SK-N-SH treated with all-trans-retinoic acid at 6 μM for 48 hours (cell line): ENCODE results near the gene CYS1.
"Not testable (repeated sequence)": the region's sequence is repeated elsewhere in the genome, so short reads cannot be mapped to it uniquely, and the experiment has no call there.

Experiments
- ATAC-seq: fragments of 200-7000 bp; cut with Tn5 transposase; 3 replicates; pipeline ENCODE4 v1.9.1; 2020; ENCODE audit warnings: mild to moderate bottlenecking, moderate library complexity
- ARNTL ChIP-seq: fragments of 450-650 bp; formaldehyde crosslinking; IDR thresholded peaks from 2 replicates; pipeline ENCODE4 v1.5.0; 2020; ENCODE audit warnings: low read depth, mild to moderate bottlenecking, moderate library complexity, borderline replicate concordance
- BACH2 ChIP-seq: fragments of 250-450 bp; sonication (Bioruptor Pico); IDR thresholded peaks from 2 replicates; pipeline ENCODE4 v1.9.0; 2021; ENCODE audit warnings: mild to moderate bottlenecking, borderline replicate concordance
- CREB5 ChIP-seq: fragments of 250-450 bp; sonication (Bioruptor Pico); IDR thresholded peaks from 2 replicates; pipeline ENCODE4 v1.5.1; 2020; ENCODE audit warnings: low read depth, mild to moderate bottlenecking, moderate library complexity
- CSDC2 ChIP-seq: fragments of 250-450 bp; sonication (Bioruptor Pico); IDR thresholded peaks from 2 replicates; pipeline ENCODE4 v1.5.0; 2020; ENCODE audit warnings: mild to moderate bottlenecking, moderate library complexity
- CSRNP3 ChIP-seq: fragments of 250-450 bp; sonication (Bioruptor Pico); IDR thresholded peaks from 2 replicates; pipeline ENCODE4 v1.5.1; 2021; ENCODE audit warnings: mild to moderate bottlenecking, moderate library complexity
- ESRRG ChIP-seq: fragments of 250-450 bp; sonication (Bioruptor Pico); IDR thresholded peaks from 2 replicates; pipeline ENCODE4 v1.6.1; 2021; ENCODE audit warnings: mild to moderate bottlenecking
- GLIS3 ChIP-seq: fragments of 250-450 bp; sonication (Bioruptor Pico); IDR thresholded peaks from 2 replicates; pipeline ENCODE4 v1.5.0; 2020; ENCODE audit warnings: mild to moderate bottlenecking, moderate library complexity
- ISL1 ChIP-seq: fragments of 250-450 bp; sonication (Bioruptor Pico); IDR thresholded peaks from 2 replicates; pipeline ENCODE4 v2.1.2; 2022; ENCODE audit warnings: mild to moderate bottlenecking, moderate library complexity
- OSR1 ChIP-seq: fragments of 250-450 bp; sonication (Bioruptor Pico); IDR thresholded peaks from 2 replicates; pipeline ENCODE4 v1.8.0; 2022; ENCODE audit warnings: moderate library complexity, mild to moderate bottlenecking, inconsistent platforms
- PATZ1 ChIP-seq: fragments of 250-450 bp; sonication (Bioruptor Pico); IDR thresholded peaks from 2 replicates; pipeline ENCODE4 v1.8.0; 2020; ENCODE audit warnings: mild to moderate bottlenecking, moderate library complexity, borderline replicate concordance
- POU6F1 ChIP-seq: fragments of 250-450 bp; sonication (Bioruptor Pico); IDR thresholded peaks from 2 replicates; pipeline ENCODE4 v1.8.0; 2021; ENCODE audit warnings: low read depth, mild to moderate bottlenecking, moderate library complexity, borderline replicate concordance
- PPARA ChIP-seq: fragments of 250-450 bp; sonication (Bioruptor Pico); IDR thresholded peaks from 2 replicates; pipeline ENCODE4 v1.5.0; 2020; ENCODE audit warnings: mild to moderate bottlenecking, borderline replicate concordance
- TCF4 ChIP-seq: fragments of 250-450 bp; sonication (Bioruptor Pico); IDR thresholded peaks from 2 replicates; pipeline ENCODE4 v1.8.0; 2021; ENCODE audit warnings: mild to moderate bottlenecking, moderate library complexity, borderline replicate concordance
- ZC3H10 ChIP-seq: fragments of 250-450 bp; sonication (Bioruptor Pico); IDR thresholded peaks from 2 replicates; pipeline ENCODE4 v1.5.1; 2021; ENCODE audit warnings: mild to moderate bottlenecking, moderate library complexity
- ZFP3 ChIP-seq: fragments of 250-450 bp; sonication (Bioruptor Pico); IDR thresholded peaks from 2 replicates; pipeline ENCODE4 v1.5.0; 2020; ENCODE audit warnings: mild to moderate bottlenecking, moderate library complexity
- ZFP30 ChIP-seq: fragments of 450-650 bp; formaldehyde crosslinking; IDR thresholded peaks from 2 replicates; pipeline ENCODE4 v1.5.0; 2022; ENCODE audit warnings: mild to moderate bottlenecking, moderate library complexity
- ZNF565 ChIP-seq: fragments of 450-650 bp; formaldehyde crosslinking; conservative IDR thresholded peaks from 2 replicates; pipeline ENCODE4 v1.5.0; 2020; ENCODE audit warnings: low read depth, mild to moderate bottlenecking, moderate library complexity
- ZNF70 ChIP-seq: fragments of 450-650 bp; formaldehyde crosslinking; IDR thresholded peaks from 2 replicates; pipeline ENCODE4 v1.5.0; 2020; ENCODE audit warnings: mild to moderate bottlenecking, moderate library complexity
- ZNF8 ChIP-seq: fragments of 450-650 bp; formaldehyde crosslinking; IDR thresholded peaks from 2 replicates; pipeline ENCODE4 v1.5.0; 2020; ENCODE audit warnings: mild to moderate bottlenecking, moderate library complexity

Gene CYS1

GRCh38 chr2:10119027-10119325 lies 38.8 kb upstream of the CYS1 start:
- no peak for TF ChIP-seq CSDC2
- TF ChIP-seq OSR1 (CRISPR knock-in tag): no peak
- TF ChIP-seq ARNTL: no peak
- no peak for TF ChIP-seq PATZ1 (CRISPR knock-in tag)
- TF ChIP-seq GLIS3 (CRISPR knock-in tag): no peak
- TF ChIP-seq ZC3H10 (CRISPR knock-in tag): no peak
- no peak for TF ChIP-seq CREB5 (CRISPR knock-in tag)
- TF ChIP-seq CSRNP3: no peak
- no peak for TF ChIP-seq PPARA (CRISPR knock-in tag)
- no peak for TF ChIP-seq ZFP3 (CRISPR knock-in tag)
- no peak for TF ChIP-seq ZNF70 (CRISPR knock-in tag)
- no peak for TF ChIP-seq ZNF8 (CRISPR knock-in tag)
- TF ChIP-seq ZNF565: no peak
- no peak for TF ChIP-seq TCF4
- TF ChIP-seq ESRRG (CRISPR knock-in tag): no peak
- no peak for TF ChIP-seq BACH2 (CRISPR knock-in tag)
- no peak for ATAC-seq

GRCh38 chr2:10109311-10109710 lies 29.1 kb upstream of the CYS1 start:
- ATAC-seq: no peak; the same call in 2 of the 3 replicates
- TF ChIP-seq ISL1 (CRISPR knock-in tag): peak; percentile 49
- no peak for TF ChIP-seq CSRNP3

- not testable (repeated sequence) for ATAC-seq
These were observed 24.7 kb upstream of the CYS1 start for GRCh38 chr2:10104906-10105305.

- no peak for ATAC-seq
- TF ChIP-seq POU6F1 (CRISPR knock-in tag) (no peak), CSRNP3 (no peak), OSR1 (CRISPR knock-in tag) (no peak), ESRRG (CRISPR knock-in tag) (no peak), ARNTL (no peak), BACH2 (CRISPR knock-in tag) (no peak), GLIS3 (CRISPR knock-in tag) (no peak), ZFP30 (CRISPR knock-in tag) (no peak), PATZ1 (CRISPR knock-in tag) (no peak), PPARA (CRISPR knock-in tag) (no peak)
These were observed 23.0 kb upstream of the CYS1 start for GRCh38 chr2:10103179-10103578.
